Lower leg skin (tissue), 4 donors: ENCODE measurements around the gene CCDC186. TPM values are rescaled to one million over a fixed set of nuclear protein-coding genes. Genes with fewer than 3 reads are reported as not detected.

Experiments used
- DNase-seq, 2 donors: peaks; one replicate each; pipeline ENCODE4 v3.0.0-alpha.2; 2019; ENCODE audit warnings: low spot score in 2 of 2
- H3K4me3 ChIP-seq: fragments of 200-600 bp; sonication (generic); 2 replicates; pipeline ENCODE4 v1.5.1; 2017; ENCODE audit warnings: mild to moderate bottlenecking, low read depth; ENCODE audit not compliant: poor library complexity, severe bottlenecking
- POLR2A ChIP-seq, 2 donors: fragments of 450-650 bp; IDR thresholded peaks; one replicate each; pipeline ENCODE4 v1.6.1; 2016 to 2017; ENCODE audit warnings: antibody characterized with exemption in 2 of 2, mild to moderate bottlenecking in 1 of 2, moderate library complexity in 1 of 2
- WGBS, 2 donors: methylation state at CpG; one replicate each; pipeline ENCODE4 v1.1.5; 2018; 5-methylcytosine and 5-hydroxymethylcytosine counted together
- intact Hi-C: fragments of 100-400 bp; cut with DNase I; formaldehyde crosslinking; loops from one replicate; pipeline ENCODE4 v1.15.0; 2023; ENCODE audit warnings: low total_unique reads
- total RNA-seq, 4 donors: library from RNA; depleted of rRNA; stranded (reverse); fragments of >200 nt; gene quantifications; one replicate each; pipeline ENCODE4 v1.1.0, GENCODE V29; 2016
- TF ChIP-seq, protein P1 (sequence below), 3 donors: fragments of 450-650 bp; IDR thresholded peaks; one replicate each; pipeline ENCODE4 v1.5.1; 2016; ENCODE audit warnings: antibody characterized with exemption in 3 of 3, mild to moderate bottlenecking in 3 of 3, moderate library complexity in 2 of 3

The CCDC186 gene
- total RNA-seq, 4 donors from 2014 or later = 24.4 to 83.4 (median 33.0) TPM

DNA sequence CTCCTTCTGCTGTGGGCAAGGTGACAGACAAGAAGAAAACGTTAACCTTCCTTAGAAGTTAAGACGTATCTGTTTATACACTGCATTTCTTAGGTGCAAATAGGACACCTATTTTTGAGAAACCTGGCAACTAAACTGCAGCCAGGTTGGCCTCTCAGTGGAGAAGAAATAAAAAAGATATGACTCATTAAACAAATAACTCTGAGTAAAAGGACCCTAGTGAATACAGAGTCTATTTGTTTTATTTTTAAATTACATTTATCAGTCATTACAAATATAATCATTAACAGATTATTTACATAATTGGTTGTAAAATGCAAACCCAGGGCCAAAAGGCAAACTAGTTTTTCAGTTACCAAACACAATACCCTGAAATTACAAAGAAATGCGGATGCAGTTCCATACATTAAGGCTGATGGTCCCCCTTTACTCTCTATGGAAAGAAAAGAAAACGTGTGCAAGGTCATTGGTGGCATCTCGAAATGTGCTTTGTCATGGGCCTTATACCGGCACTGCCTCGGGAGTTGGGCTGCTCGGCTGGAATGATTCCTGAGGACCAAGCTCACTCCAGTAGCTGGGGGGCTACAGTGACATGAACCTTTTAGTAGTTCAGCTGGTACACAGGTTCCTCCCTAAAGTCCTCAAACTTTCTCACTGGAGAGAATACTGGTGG lies 92.0 kb downstream of the CCDC186 start:
- TF ChIP-seq POLR2A (IDR thresholded peaks at IDR 0.05) = no peak
- TF ChIP-seq, protein P1, sequence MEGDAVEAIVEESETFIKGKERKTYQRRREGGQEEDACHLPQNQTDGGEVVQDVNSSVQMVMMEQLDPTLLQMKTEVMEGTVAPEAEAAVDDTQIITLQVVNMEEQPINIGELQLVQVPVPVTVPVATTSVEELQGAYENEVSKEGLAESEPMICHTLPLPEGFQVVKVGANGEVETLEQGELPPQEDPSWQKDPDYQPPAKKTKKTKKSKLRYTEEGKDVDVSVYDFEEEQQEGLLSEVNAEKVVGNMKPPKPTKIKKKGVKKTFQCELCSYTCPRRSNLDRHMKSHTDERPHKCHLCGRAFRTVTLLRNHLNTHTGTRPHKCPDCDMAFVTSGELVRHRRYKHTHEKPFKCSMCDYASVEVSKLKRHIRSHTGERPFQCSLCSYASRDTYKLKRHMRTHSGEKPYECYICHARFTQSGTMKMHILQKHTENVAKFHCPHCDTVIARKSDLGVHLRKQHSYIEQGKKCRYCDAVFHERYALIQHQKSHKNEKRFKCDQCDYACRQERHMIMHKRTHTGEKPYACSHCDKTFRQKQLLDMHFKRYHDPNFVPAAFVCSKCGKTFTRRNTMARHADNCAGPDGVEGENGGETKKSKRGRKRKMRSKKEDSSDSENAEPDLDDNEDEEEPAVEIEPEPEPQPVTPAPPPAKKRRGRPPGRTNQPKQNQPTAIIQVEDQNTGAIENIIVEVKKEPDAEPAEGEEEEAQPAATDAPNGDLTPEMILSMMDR (IDR thresholded peaks at IDR 0.05) = no peak
- no peak overlapping the region for H3K4me3 ChIP-seq
- no peak for DNase-seq
- intact Hi-C loops = no loop called here
- 85 to 86% methylated on average over 8 of the region's 8 CpGs for WGBS, 2 donors

DNA sequence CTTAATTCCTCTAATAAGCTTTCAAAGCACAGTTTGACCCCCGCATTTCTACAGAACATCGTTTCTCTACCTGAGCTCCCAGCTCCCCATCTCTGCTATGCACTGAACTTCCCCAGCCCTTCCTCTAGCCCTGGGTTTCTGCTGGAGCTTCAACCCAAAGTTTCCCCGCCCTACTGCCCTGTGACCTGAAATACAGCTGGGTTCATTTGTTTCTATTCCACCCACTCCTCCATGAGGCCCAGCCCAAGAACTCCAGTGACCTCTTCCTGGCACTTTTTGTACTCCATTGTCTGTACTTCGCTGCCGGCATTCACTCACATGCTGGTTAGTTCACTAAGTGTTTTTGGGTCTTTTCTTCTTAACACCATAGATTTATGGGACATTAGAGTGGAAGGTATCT lies 94.6 kb downstream of the CCDC186 start:
- TF ChIP-seq, protein P1 (IDR thresholded peaks at IDR 0.05) = no peak
- no peak for TF ChIP-seq POLR2A (IDR thresholded peaks at IDR 0.05)
- DNase-seq = peak in 1 of 2 donors; percentile 37
- H3K4me3 ChIP-seq = no peak overlapping the region
- intact Hi-C loops = no loop called here
- 81 to 84% methylated on average over 5 of the region's 5 CpGs for WGBS, 2 donors

- no peak for TF ChIP-seq POLR2A (IDR thresholded peaks at IDR 0.05)
- TF ChIP-seq, protein P1 (IDR thresholded peaks at IDR 0.05) = no peak
- intact Hi-C loops = no loop called here
- 77 to 80% methylated on average over 6 of the region's 6 CpGs for WGBS, 2 donors
- no peak overlapping the region for H3K4me3 ChIP-seq
- no peak for DNase-seq
Observed at GRCh38 chr10:114078346-114078745, 95.7 kb downstream of the CCDC186 start.

DNA sequence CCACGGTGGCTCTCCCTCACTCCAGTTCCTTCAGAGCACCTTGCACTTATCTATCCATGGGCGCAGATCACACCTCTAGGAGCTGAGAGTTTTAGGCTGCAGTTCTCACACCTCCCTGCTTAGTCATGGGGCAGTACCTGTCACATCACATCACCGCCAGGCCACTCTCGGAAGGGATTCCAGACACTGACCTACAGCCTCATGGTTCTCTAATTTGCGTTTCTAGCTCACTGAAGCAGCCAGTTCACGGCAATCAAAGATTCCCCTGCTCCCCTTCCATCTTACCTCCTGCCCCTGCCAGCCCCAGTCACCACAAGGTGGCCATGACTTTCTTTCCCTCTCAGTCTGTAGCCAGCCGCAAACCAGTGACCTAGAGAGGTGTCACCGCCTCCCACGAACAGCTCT lies 96.2 kb downstream of the CCDC186 start:
- WGBS, 2 donors = 85 to 87% methylated on average over 9 of the region's 9 CpGs
- intact Hi-C loops = no loop called here
- peak in 1 of 2 donors; percentile 66 for DNase-seq
- TF ChIP-seq, protein P1 (IDR thresholded peaks at IDR 0.05) = no peak
- no peak for TF ChIP-seq POLR2A (IDR thresholded peaks at IDR 0.05)
- no peak overlapping the region for H3K4me3 ChIP-seq

GRCh38 chr10:114077347-114077746 lies 96.7 kb downstream of the CCDC186 start:
- H3K4me3 ChIP-seq = no peak overlapping the region
- TF ChIP-seq, protein P1 (IDR thresholded peaks at IDR 0.05) = no peak
- no peak for TF ChIP-seq POLR2A (IDR thresholded peaks at IDR 0.05)
- WGBS, 2 donors = 55 to 62% methylated on average over 1 of the region's 1 CpG
- intact Hi-C loops = no loop called here
- DNase-seq = peak in 1 of 2 donors; percentile 14

- TF ChIP-seq POLR2A (IDR thresholded peaks at IDR 0.05) = no peak
- TF ChIP-seq, protein P1 (IDR thresholded peaks at IDR 0.05) = no peak
- intact Hi-C loops = no loop called here
- no peak for DNase-seq
- WGBS, 2 donors = 90 to 93% methylated on average over 6 of the region's 6 CpGs
- no peak overlapping the region for H3K4me3 ChIP-seq
Observed at GRCh38 chr10:114075093-114075492, 98.9 kb downstream of the CCDC186 start.
